ENCODE measurements around the gene COG7. TPM values are rescaled to one million over a fixed set of nuclear protein-coding genes. Genes with fewer than 3 reads are reported as not detected.
"Not testable (repeated sequence)": the region's sequence is repeated elsewhere in the genome, so short reads cannot be mapped to it uniquely, and the experiment has no call there.

Gene COG7
- total RNA-seq, 6 experiments from 2014 or later = 17.7 to 21.2 (median 19.7) TPM

GRCh38 chr16:23484510-23485256 is 31.7 kb upstream of the COG7 start:
- Mint-ChIP-seq H3K27me3 (ENCODE audit: insufficient read depth) (no peaks in the 10 kb centered on the region), H3K27ac (no peak overlapping the region), H3K9me3 (no peaks in the 10 kb centered on the region), H3K36me3 (ENCODE audit: low read depth) (peaks cover 19% of the 10 kb centered on the region), H3K4me3 (no peak overlapping the region), H3K4me1 (ENCODE audit: low read depth) (no peaks in the 10 kb centered on the region)
- no peak for TF ChIP-seq CTCF (IDR thresholded peaks at IDR 0.05)
- DNase-seq = no peak

DNA sequence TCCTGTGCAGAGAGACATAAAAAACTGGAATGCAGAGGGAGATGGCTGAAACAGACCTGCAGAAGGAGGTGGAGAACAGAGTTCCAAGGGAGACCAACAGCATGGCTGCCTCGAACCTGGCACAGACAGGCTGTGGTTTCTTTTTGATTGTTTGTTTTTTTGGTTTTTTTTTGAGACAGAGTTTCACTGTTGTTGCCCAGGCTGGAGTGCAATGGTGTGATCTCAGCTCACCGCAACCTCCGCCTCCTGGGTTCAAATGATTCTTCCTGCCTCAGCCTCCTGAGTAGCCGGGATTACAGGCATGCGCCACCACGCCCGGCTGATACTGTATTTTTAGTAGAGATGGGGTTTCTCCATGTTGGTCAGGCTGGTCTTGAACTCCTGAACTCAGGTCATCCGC is 30.5 kb upstream of the COG7 start:
- H3K4me3 Mint-ChIP-seq; H3K9me3 Mint-ChIP-seq; H3K27ac Mint-ChIP-seq; H3K27me3 Mint-ChIP-seq (ENCODE audit: insufficient read depth); DNase-seq; H3K4me1 Mint-ChIP-seq (ENCODE audit: low read depth): not testable (repeated sequence)
- H3K36me3 Mint-ChIP-seq (ENCODE audit: low read depth) = peaks cover 29% of the 10 kb centered on the region

GRCh38 chr16:23482778-23483177 is 29.8 kb upstream of the COG7 start:
- no peak for TF ChIP-seq CTCF (IDR thresholded peaks at IDR 0.05)
- Mint-ChIP-seq H3K9me3 (no peaks in the 10 kb centered on the region), H3K4me1 (ENCODE audit: low read depth) (no peaks in the 10 kb centered on the region), H3K27me3 (ENCODE audit: insufficient read depth) (no peaks in the 10 kb centered on the region), H3K27ac (no peak overlapping the region), H3K36me3 (ENCODE audit: low read depth) (peaks cover 33% of the 10 kb centered on the region), H3K4me3 (no peak overlapping the region)
- no peak for DNase-seq

GRCh38 chr16:23480257-23480656 is 27.3 kb upstream of the COG7 start:
- no peak for TF ChIP-seq CTCF (IDR thresholded peaks at IDR 0.05)
- Mint-ChIP-seq H3K36me3 (ENCODE audit: low read depth) (peaks cover 26% of the 10 kb centered on the region), H3K4me1 (ENCODE audit: low read depth) (no peaks in the 10 kb centered on the region), H3K4me3 (no peak overlapping the region), H3K27me3 (ENCODE audit: insufficient read depth) (no peaks in the 10 kb centered on the region), H3K9me3 (no peaks in the 10 kb centered on the region), H3K27ac (no peak overlapping the region)
- DNase-seq = no peak

GRCh38 chr16:23479138-23479537 is 26.1 kb upstream of the COG7 start:
- H3K4me1 Mint-ChIP-seq (ENCODE audit: low read depth) = no peaks in the 10 kb centered on the region
- no peak for DNase-seq
- no peak overlapping the region for H3K27ac Mint-ChIP-seq
- H3K27me3 Mint-ChIP-seq (ENCODE audit: insufficient read depth) = no peaks in the 10 kb centered on the region
- no peaks in the 10 kb centered on the region for H3K9me3 Mint-ChIP-seq
- peaks cover 31% of the 10 kb centered on the region for H3K36me3 Mint-ChIP-seq (ENCODE audit: low read depth)
- TF ChIP-seq CTCF (IDR thresholded peaks at IDR 0.05) = no peak
- no peak overlapping the region for H3K4me3 Mint-ChIP-seq

- Mint-ChIP-seq H3K4me1 (ENCODE audit: low read depth) (no peaks in the 10 kb centered on the region), H3K9me3 (no peaks in the 10 kb centered on the region), H3K36me3 (ENCODE audit: low read depth) (peaks cover 36% of the 10 kb centered on the region), H3K27ac (no peak overlapping the region), H3K4me3 (no peak overlapping the region), H3K27me3 (ENCODE audit: insufficient read depth) (no peaks in the 10 kb centered on the region)
- no peak for DNase-seq
- TF ChIP-seq CTCF (IDR thresholded peaks at IDR 0.05) = no peak
Measured at GRCh38 chr16:23478566-23478965, 25.6 kb upstream of the COG7 start.
